IPS-18c (cell line): ENCODE data around the gene DGAT2.

ENCODE experiments used
- H3K4me3 ChIP-seq: 2 replicates; pipeline ENCODE4 v1.7.0; 2013; ENCODE audit warnings: low read depth, mild to moderate bottlenecking, low read length, moderate library complexity; ENCODE audit not compliant: insufficient read depth
- H3K9me3 ChIP-seq: one replicate; pipeline ENCODE4 v1.6.1; 2013; ENCODE audit warnings: mild to moderate bottlenecking, low read length, moderate library complexity; ENCODE audit not compliant: control insufficient read depth, insufficient read depth

DGAT2 gene

GRCh38 chr11:75831915-75832502, 63.4 kb downstream of the DGAT2 start:
- Histone ChIP-seq H3K9me3 (no peaks in the 10 kb centered on the region), H3K4me3 (no peak overlapping the region)

- Histone ChIP-seq H3K4me3 (no peak overlapping the region), H3K9me3 (no peaks in the 10 kb centered on the region)
Observed at GRCh38 chr11:75834728-75835127, 66.2 kb downstream of the DGAT2 start.

- Histone ChIP-seq H3K9me3 (no peaks in the 10 kb centered on the region), H3K4me3 (no peak overlapping the region)
Observed at GRCh38 chr11:75836417-75836816, 67.8 kb downstream of the DGAT2 start.

- Histone ChIP-seq H3K4me3 (no peak overlapping the region), H3K9me3 (no peaks in the 10 kb centered on the region)
Observed at GRCh38 chr11:75839851-75840250, 71.3 kb downstream of the DGAT2 start.

GRCh38 chr11:75840522-75840921, 71.9 kb downstream of the DGAT2 start:
- Histone ChIP-seq H3K9me3 (no peaks in the 10 kb centered on the region), H3K4me3 (no peak overlapping the region)

GRCh38 chr11:75841739-75842138, 73.2 kb downstream of the DGAT2 start:
- Histone ChIP-seq H3K4me3 (no peak overlapping the region), H3K9me3 (no peaks in the 10 kb centered on the region)

GRCh38 chr11:75845324-75845723, 76.7 kb downstream of the DGAT2 start:
- no peaks in the 10 kb centered on the region for H3K9me3 ChIP-seq
- no peak overlapping the region for H3K4me3 ChIP-seq

GRCh38 chr11:75849894-75850293, 81.3 kb downstream of the DGAT2 start:
- Histone ChIP-seq H3K4me3 (no peak overlapping the region), H3K9me3 (no peaks in the 10 kb centered on the region)

GRCh38 chr11:75850787-75851186, 82.2 kb downstream of the DGAT2 start:
- Histone ChIP-seq H3K4me3 (no peak overlapping the region), H3K9me3 (no peaks in the 10 kb centered on the region)
